ENCODE data around the gene SIDT2.
"Not testable (repeated sequence)": the region's sequence is repeated elsewhere in the genome, so short reads cannot be mapped to it uniquely, and the experiment has no call there.

The SIDT2 gene

GRCh38 chr11:117178210-117179034 is at the start of gene SIDT2:
TSS of gene SIDT2 (plus strand) at chr11:117178743. CDS start at chr11:117179264, 521 bp downstream.
- DNase-seq, result peak; percentile 78

- DNase-seq, result not testable (repeated sequence)
These were observed 48.1 kb upstream of the SIDT2 start for GRCh38 chr11:117130396-117130795.

GRCh38 chr11:117130879-117131278 is 47.7 kb upstream of the SIDT2 start:
- no peak for DNase-seq

- no peak for DNase-seq
These were observed 44.1 kb upstream of the SIDT2 start for GRCh38 chr11:117134431-117134830.

- not testable (repeated sequence) for DNase-seq
These were observed 43.6 kb upstream of the SIDT2 start for GRCh38 chr11:117134979-117135378.

- not testable (repeated sequence) for DNase-seq
These were observed 41.1 kb upstream of the SIDT2 start for GRCh38 chr11:117137223-117138086.

GRCh38 chr11:117143390-117143789 is 35.2 kb upstream of the SIDT2 start:
- no peak for DNase-seq

- DNase-seq, result peak; percentile 88
These were observed 34.6 kb upstream of the SIDT2 start, which contains the start of gene PAFAH1B2 for GRCh38 chr11:117143871-117144476. TSS of gene PAFAH1B2 (plus strand) at chr11:117144287. CDS start at chr11:117152448, 8,161 bp downstream.

- DNase-seq, result peak; percentile 8
These were observed 33.8 kb upstream of the SIDT2 start for GRCh38 chr11:117144477-117145392.

- no peak for DNase-seq
These were observed 33.2 kb upstream of the SIDT2 start for GRCh38 chr11:117145393-117145761.

- DNase-seq, result no peak
These were observed 32.0 kb upstream of the SIDT2 start for GRCh38 chr11:117146521-117146920.

GRCh38 chr11:117152066-117152465 is 26.5 kb upstream of the SIDT2 start:
- DNase-seq, result no peak

- DNase-seq, result no peak
These were observed 24.1 kb upstream of the SIDT2 start for GRCh38 chr11:117154468-117154867.

- DNase-seq, result no peak
These were observed 21.0 kb upstream of the SIDT2 start for GRCh38 chr11:117157507-117157906.

GRCh38 chr11:117159892-117160291 is 18.7 kb upstream of the SIDT2 start:
- DNase-seq, result no peak

GRCh38 chr11:117160826-117161225 is 17.7 kb upstream of the SIDT2 start:
- DNase-seq, result no peak

GRCh38 chr11:117166491-117166890 is 12.1 kb upstream of the SIDT2 start:
- no peak for DNase-seq

GRCh38 chr11:117169736-117170135 is 8.8 kb upstream of the SIDT2 start:
- DNase-seq, result no peak

- DNase-seq, result no peak
These were observed 8.3 kb upstream of the SIDT2 start for GRCh38 chr11:117170210-117170609.

GRCh38 chr11:117171007-117171403 is 7.5 kb upstream of the SIDT2 start:
- no peak for DNase-seq

- DNase-seq, result no peak
These were observed 7.0 kb upstream of the SIDT2 start for GRCh38 chr11:117171404-117172061.
